B cell (primary cell): ENCODE data around the gene METAP1D. TPM values are rescaled to one million over a fixed set of nuclear protein-coding genes. Genes with fewer than 3 reads are reported as not detected.
A peak's percentile ranks its signal among the peaks of the same experiment; 100 is the strongest.

Experiments used
- ATAC-seq: fragments of 200-7000 bp; cut with Tn5 transposase; one replicate; pipeline ENCODE4 v1.10.0; 2021; ENCODE audit warnings: low read depth, mild to moderate bottlenecking, moderate number of reproducible peaks, moderate library complexity
- CTCF ChIA-PET: fragments of 350-600 bp; sonication (Branson Sonifier 250); formaldehyde crosslinking; loops from one replicate; lab custom pipeline; 2021; ENCODE audit warnings: antibody characterized with exemption, inconsistent platforms; lab: Charles Lee
- POLR2A ChIA-PET: fragments of 350-600 bp; sonication (Branson Sonifier 250); formaldehyde crosslinking; loops from one replicate; lab custom pipeline; 2021; ENCODE audit warnings: antibody characterized with exemption; lab: Charles Lee
- DNase-seq: peaks from one replicate; pipeline ENCODE4 v3.0.0; 2013
- H2AFZ ChIP-seq: 2 replicates; pipeline ENCODE4 v1.6.1; 2012; ENCODE audit warnings: mild to moderate bottlenecking, low read depth, low read length; ENCODE audit not compliant: insufficient read depth, poor library complexity, severe bottlenecking
- H3K27ac ChIP-seq, 2 donors: 1 replicate in 1 of 2; 2 replicates in 1 of 2; pipeline ENCODE4 v1.5.1; 2012 to 2013; ENCODE audit warnings: low read length in 2 of 2, mild to moderate bottlenecking in 2 of 2, moderate library complexity in 1 of 2
- H3K27me3 ChIP-seq, 4 experiments: fragments of 200-600 bp in 1 of 4; sonication (generic) in 1 of 4; replicated peaks in 1 of 4; 1 replicate in 2 of 4; 2 replicates in 2 of 4; pipeline versions ENCODE4 v1.6.1 to v1.7.0; 2013 to 2016; ENCODE audit warnings: low read length in 3 of 4, mild to moderate bottlenecking in 2 of 4, mixed read lengths in 1 of 4, moderate library complexity in 1 of 4; ENCODE audit not compliant: insufficient read depth in 4 of 4, control insufficient read depth in 3 of 4; ENCODE audit errors: control extremely low read depth in 1 of 4
- H3K36me3 ChIP-seq, 2 experiments: replicated peaks in 1 of 2; 1 replicate in 1 of 2; 2 replicates in 1 of 2; pipeline versions ENCODE4 v1.6.1 to v1.7.1; 2013; ENCODE audit warnings: low read length in 1 of 2; ENCODE audit not compliant: insufficient read depth in 2 of 2, control insufficient read depth in 1 of 2; ENCODE audit errors: control extremely low read depth in 1 of 2, extremely low read depth in 1 of 2
- H3K4me1 ChIP-seq, 2 donors: fragments of 200-600 bp in 1 of 2; sonication (generic) in 1 of 2; 1 replicate in 1 of 2; 2 replicates in 1 of 2; pipeline versions ENCODE4 v1.5.1 to v1.6.1; 2013 to 2017; ENCODE audit warnings: low read length in 2 of 2; ENCODE audit not compliant: control insufficient read depth in 2 of 2, insufficient read depth in 2 of 2
- H3K4me2 ChIP-seq: replicated peaks from 2 replicates; pipeline ENCODE3; 2012; ENCODE audit warnings: mild to moderate bottlenecking, low read depth, low read length; ENCODE audit not compliant: poor library complexity, severe bottlenecking
- H3K4me3 ChIP-seq, 5 experiments: fragments of 200-600 bp in 1 of 5; sonication (generic) in 1 of 5; 1 replicate in 3 of 5; 2 replicates in 2 of 5; pipeline versions ENCODE4 v1.5.1 to v1.7.0; 2011 to 2016; ENCODE audit warnings: low read length in 4 of 5, mild to moderate bottlenecking in 4 of 5, low read depth in 2 of 5, control low read depth in 1 of 5, moderate library complexity in 1 of 5; ENCODE audit not compliant: insufficient read depth in 1 of 5; ENCODE audit errors: control extremely low read depth in 1 of 5, extremely low read depth in 1 of 5
- H3K79me2 ChIP-seq: fragments of 200-600 bp; sonication (generic); one replicate; pipeline ENCODE4 v1.6.0; 2016; ENCODE audit warnings: low read length; ENCODE audit not compliant: control insufficient read depth, insufficient read depth
- H3K9ac ChIP-seq: fragments of 200-600 bp; sonication (generic); 2 replicates; pipeline ENCODE4 v1.6.1; 2017; ENCODE audit warnings: mild to moderate bottlenecking, low read length, moderate library complexity
- H3K9me3 ChIP-seq, 3 donors: one replicate each; pipeline versions ENCODE4 v1.6.1 to v1.7.1; 2013; ENCODE audit warnings: low read length in 2 of 3; ENCODE audit not compliant: control insufficient read depth in 2 of 3, insufficient read depth in 1 of 3; ENCODE audit errors: control extremely low read depth in 1 of 3
- H4K20me1 ChIP-seq: 2 replicates; pipeline ENCODE4 v1.6.0; 2012; ENCODE audit warnings: mild to moderate bottlenecking, low read length; ENCODE audit not compliant: insufficient read depth, control insufficient read depth, poor library complexity, severe bottlenecking
- H3K27ac Mint-ChIP-seq: one replicate; pipeline ENCODE4 v1.8.0; 2021; ENCODE audit warnings: mixed read lengths
- H3K27me3 Mint-ChIP-seq: one replicate; pipeline ENCODE4 v1.8.0; 2021; ENCODE audit warnings: mixed read lengths
- H3K4me1 Mint-ChIP-seq: one replicate; pipeline ENCODE4 v1.8.0; 2021; ENCODE audit warnings: mixed read lengths
- H3K4me3 Mint-ChIP-seq: one replicate; pipeline ENCODE4 v1.8.0; 2021; ENCODE audit warnings: mixed read lengths
- H3K9me3 Mint-ChIP-seq: one replicate; pipeline ENCODE4 v1.8.0; 2022; ENCODE audit warnings: mixed read lengths; ENCODE audit not compliant: insufficient read depth
- EZH2 ChIP-seq: IDR thresholded peaks from 2 replicates; pipeline ENCODE4 v1.6.1; 2012; ENCODE audit warnings: borderline replicate concordance, low read depth, mild to moderate bottlenecking, moderate library complexity, low read length; ENCODE audit not compliant: insufficient read depth, poor library complexity, severe bottlenecking
- WGBS: methylation state at CpG from one replicate; pipeline ENCODE4 v1.1.5; 2013; ENCODE audit warnings: missing lambda C conversion rate; ENCODE audit not compliant: insufficient coverage; 5-methylcytosine and 5-hydroxymethylcytosine counted together
- intact Hi-C: fragments of 100-400 bp; cut with micrococcal nuclease; formaldehyde crosslinking; loops from one replicate; pipeline ENCODE4 v1.10.0; 2022
- polyA plus RNA-seq: library from polyadenylated mRNA; depleted of rRNA; stranded (reverse); fragments of >200 nt; gene quantifications from 2 replicates; pipeline ENCODE4 v1.2.3, GENCODE V29; 2012
- total RNA-seq, 2 donors: library from RNA; stranded (reverse); fragments of 120-200 nt in 1 of 2; gene quantifications; 1 replicate in 1 of 2; 2 replicates in 1 of 2; pipeline versions ENCODE4 v1.2.3 to v1.2.4, GENCODE V29; 2013 to 2022
- TF ChIP-seq, protein P1 (sequence below): fragments of 200-600 bp; IDR thresholded peaks from one replicate; pipeline ENCODE4 v1.8.0; 2022; ENCODE audit warnings: antibody characterized with exemption, mild to moderate bottlenecking

The METAP1D gene
- total and polyA plus RNA-seq, 2 donors (not counting 1 experiment from before 2014, with no cell fraction given) = 7.8 to 8.9 TPM

DNA sequence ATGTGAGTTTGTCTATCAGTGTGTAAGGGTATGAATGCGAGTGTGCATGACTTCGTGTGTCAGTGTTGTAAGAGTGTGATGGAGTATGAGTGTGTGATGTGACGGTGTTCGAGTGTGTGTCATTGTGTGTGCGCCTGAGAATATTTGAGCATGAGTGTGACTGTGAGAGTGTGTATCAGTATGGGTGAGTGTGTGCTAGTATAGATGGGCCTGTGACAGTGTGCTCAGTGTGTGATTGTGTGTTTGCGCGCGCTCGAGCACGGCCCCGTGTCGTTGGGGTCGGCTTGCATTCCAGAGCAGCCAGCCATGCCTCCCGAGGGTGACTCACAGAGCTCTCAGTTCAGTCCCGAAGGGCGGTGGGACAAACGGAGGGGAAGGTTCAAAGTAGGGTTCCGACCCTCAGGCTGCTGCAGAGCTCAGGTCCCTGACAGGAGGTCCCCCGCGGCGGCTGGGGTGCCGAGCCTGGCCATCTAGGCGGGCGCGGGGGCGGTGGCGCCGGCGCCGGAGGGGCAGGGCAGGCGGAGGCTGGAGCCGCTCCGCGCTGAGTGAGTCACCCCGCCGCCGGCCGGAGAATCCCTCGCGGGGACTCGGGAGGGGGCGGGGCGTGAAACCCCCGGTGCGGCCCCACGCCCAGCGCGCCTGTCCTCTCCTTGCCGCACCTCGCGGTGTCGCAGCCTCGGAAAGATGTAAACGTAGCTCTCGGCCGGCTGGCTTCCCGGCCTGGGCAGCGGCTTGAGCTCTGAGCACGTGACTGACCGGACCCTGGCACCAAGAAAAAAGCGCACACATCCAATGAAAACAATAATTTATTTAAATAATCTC is 99.1 kb downstream of the METAP1D start:
- H3K27me3 ChIP-seq = peaks cover 4 to 100% (median 85%) of the 10 kb centered on the region in 4 experiments
- no peaks in the 10 kb centered on the region for H3K79me2 ChIP-seq
- no peak overlapping the region for H3K9ac ChIP-seq
- intact Hi-C loops = loop anchor here (1.0 to 5.0 kb wide), 2 partner anchors 15 to 1282 kb away; partner anchors contain the start of gene GAD1
- Mint-ChIP-seq H3K27ac (peak overlapping the region; percentile 71), H3K9me3 (no peaks in the 10 kb centered on the region), H3K4me1 (peaks cover 57% of the 10 kb centered on the region), H3K27me3 (peaks cover 54% of the 10 kb centered on the region), H3K4me3 (peak overlapping the region; percentile 68)
- POLR2A ChIA-PET = interaction anchor here (1.3 to 1.8 kb wide), 3 partner anchors 10 to 17 kb away, joined by 3 to 6 read pairs (median 3); partner anchors contain the start of gene DLX1
- H3K9me3 ChIP-seq = peaks cover 0 to 89% (median 3%) of the 10 kb centered on the region in 3 donors
- no peak overlapping the region for H2AFZ ChIP-seq
- WGBS = 6% methylated on average over 56 of the region's 61 CpGs
- peaks cover 88 to 96% of the 10 kb centered on the region in 2 donors for H3K4me1 ChIP-seq
- H3K4me3 ChIP-seq = no peak overlapping the region
- CTCF ChIA-PET = interaction anchor here (1.5 kb wide), 1 partner anchor 363 kb away, joined by 3 read pairs; no protein-coding TSS in a partner anchor
- no peak overlapping the region for H3K27ac ChIP-seq
- H3K36me3 ChIP-seq = no peaks in the 10 kb centered on the region
- TF ChIP-seq, protein P1, sequence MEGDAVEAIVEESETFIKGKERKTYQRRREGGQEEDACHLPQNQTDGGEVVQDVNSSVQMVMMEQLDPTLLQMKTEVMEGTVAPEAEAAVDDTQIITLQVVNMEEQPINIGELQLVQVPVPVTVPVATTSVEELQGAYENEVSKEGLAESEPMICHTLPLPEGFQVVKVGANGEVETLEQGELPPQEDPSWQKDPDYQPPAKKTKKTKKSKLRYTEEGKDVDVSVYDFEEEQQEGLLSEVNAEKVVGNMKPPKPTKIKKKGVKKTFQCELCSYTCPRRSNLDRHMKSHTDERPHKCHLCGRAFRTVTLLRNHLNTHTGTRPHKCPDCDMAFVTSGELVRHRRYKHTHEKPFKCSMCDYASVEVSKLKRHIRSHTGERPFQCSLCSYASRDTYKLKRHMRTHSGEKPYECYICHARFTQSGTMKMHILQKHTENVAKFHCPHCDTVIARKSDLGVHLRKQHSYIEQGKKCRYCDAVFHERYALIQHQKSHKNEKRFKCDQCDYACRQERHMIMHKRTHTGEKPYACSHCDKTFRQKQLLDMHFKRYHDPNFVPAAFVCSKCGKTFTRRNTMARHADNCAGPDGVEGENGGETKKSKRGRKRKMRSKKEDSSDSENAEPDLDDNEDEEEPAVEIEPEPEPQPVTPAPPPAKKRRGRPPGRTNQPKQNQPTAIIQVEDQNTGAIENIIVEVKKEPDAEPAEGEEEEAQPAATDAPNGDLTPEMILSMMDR = no peak
- peak; percentile 95 for TF ChIP-seq EZH2
- no peak for ATAC-seq
- H3K4me2 ChIP-seq = peak overlapping the region; percentile 81
- H4K20me1 ChIP-seq = peaks cover 15% of the 10 kb centered on the region
- peak; percentile 47 for DNase-seq
